Fibroblast of skin of scalp (primary cell): ENCODE measurements around the gene CMIP.
A peak's percentile ranks its signal among the peaks of the same experiment; 100 is the strongest.

Experiments
- DNase-seq: peaks from one replicate; pipeline ENCODE4 v3.0.0-alpha.2; 2013

Gene CMIP

DNA sequence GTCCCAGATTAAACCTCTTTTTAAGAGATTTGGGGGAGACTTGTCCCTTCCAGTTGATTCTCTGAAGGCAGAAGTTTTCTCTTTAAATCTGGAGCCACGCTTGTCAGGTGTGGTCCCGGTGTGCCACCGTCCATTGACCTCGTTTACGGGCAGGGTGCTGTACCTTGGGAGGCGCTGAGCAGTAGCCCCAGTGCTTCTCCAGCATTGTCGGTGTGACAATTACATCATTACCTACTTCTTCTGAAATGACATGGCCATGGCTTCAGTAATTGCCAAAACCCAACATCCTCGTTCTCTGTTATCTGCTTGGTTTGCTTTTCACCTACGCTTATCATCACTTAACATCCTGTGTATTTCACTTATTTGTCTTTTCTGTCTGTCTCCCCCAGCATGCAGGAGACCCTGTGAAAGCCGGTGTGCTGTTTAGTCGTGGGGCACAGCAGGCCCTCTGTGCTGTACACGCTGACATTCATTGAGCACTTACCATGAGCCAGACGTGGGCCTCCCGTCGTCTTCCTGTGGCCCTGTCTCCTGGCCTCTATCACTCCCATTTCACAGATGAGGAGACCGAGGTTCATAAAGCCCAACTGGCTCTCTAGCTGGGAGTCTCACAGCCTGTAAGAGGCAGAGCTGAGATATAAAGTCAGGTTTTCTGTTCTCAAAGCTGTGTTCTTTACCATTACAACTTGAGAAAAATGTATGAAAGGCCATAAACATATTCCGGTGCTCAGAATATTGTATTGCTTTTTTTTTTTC is 143.9 kb downstream of the CMIP start:
- DNase-seq, result no peak

DNA sequence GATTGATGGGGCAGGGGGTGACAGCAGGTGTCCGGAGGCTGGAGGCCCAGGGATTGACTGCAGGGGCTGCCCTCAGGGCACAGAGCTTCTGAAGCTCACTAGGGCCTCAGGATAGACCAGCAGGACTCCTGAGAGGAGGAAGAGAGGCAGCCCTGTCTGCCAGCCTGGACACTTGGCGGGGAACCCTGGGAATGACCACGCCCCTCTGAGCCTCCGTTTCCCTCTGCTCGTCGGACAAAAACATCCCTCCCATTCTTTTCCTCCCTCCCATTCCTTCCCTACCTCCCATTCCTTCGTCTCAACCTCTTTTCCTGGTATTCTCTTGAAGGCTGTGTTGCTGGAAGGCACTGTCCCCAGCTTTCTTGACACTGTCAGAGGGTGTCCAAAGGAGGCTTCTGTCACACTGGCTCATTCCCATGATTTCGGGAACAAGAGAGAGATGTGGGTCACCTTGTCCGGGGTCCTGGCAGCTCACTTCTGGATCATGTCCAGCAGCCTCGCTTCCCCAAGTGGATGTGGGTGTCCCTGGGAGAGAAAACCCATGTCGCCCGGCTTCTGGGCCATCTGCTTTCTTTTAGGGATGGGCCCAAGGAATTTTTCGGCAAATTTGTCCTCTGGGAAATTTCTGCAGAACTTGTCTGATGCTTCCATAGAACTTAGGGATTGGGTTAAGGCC is 145.5 kb downstream of the CMIP start:
- no peak for DNase-seq

DNA sequence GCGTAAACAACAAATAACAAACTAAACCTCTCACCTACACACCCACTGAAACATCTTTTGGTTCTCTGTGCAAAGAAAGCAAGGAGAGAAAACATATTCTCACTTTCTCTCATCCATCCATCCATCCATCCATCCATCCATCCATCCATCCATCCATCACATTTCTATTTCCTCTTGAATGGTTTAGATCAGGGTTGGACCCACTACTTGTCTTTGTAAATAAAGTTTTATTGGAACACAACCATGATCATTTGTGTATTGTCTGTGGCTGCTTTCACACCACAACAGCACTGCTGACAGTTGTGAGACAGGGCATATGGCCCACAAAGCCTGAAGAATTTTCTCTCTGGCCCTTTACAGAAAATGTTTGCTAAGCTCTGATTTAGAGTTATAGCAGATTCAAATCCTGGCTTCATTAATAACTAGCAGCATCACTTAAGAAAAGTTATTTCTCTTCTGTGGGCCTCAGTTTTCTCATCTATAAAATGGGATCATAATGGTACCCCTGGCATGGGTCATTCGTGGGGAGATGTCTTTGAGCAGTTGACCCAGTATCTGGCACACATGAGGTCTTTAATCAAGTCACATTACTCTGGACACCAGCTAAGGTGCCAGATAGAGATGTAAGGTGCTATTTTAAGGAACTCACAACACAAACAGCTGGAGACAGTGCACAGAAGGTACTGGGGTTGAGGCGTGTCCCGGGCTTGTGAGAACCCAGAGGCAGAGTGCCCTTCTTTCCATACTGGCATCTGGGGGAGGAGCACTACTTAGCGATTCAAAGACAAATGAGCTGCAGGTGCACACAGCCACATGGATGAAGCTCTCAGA is 146.3 kb downstream of the CMIP start:
- DNase-seq, result no peak

DNA sequence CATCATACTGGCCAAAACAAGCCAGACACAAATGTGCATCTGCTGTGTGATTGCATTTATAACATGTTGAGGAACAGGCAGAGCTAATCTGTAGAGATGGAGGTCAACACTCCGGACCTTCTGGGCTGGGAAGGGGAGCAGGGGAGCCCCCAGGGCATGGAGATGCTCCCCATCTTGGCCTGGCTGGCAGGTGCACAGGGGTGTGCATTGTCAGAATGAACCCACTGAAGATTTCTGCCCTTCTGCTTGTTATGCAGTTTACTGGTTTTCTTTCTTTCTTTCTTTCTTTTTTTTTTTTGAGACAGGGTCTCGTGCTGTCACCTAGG is 146.9 kb downstream of the CMIP start:
- no peak for DNase-seq

DNA sequence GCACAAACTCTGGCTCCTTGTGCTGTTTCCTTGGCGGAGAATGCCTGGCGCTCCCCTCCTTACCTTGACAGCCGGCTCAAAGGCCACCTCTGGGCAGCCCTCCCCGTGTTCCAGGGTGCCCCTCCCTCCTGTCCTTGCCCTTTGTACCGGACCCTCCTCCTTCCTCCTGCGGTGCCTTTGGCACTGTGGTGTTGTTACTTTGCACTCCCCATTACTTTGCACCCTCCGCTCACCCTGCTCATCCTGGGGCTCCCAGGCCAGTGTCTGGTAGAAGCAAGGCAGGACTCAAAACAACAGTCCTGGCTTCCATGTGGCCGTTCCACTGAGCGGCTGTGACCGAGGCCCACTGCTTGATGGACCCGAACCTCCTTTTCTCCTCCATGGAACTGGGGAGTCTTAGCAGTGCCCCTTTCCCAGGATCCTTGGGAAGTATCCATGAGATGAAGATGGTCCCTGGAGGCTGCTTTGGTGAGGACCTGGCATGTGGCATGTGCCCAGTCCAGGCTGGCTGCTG is 147.8 kb downstream of the CMIP start:
- DNase-seq, result no peak

DNA sequence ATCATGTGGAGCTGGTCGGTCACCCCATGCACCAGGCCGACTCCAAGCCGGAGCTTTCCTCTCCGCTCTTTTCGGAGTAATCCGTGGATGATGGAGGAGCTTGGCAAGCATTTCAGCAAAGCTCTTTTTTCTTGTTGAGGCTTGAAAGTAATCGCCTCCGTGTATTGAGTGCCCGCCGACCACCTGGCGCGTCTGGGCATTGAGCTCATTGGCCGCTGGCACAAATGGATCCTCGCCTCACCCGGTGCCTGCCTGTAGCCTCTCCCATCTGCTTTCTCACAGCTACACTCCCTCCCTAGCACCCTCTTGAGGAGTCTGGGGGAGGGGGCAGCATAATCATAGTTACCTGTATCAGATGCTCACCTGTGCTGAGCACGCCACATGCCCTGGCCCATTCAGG is 148.9 kb downstream of the CMIP start:
- DNase-seq, result no peak

DNA sequence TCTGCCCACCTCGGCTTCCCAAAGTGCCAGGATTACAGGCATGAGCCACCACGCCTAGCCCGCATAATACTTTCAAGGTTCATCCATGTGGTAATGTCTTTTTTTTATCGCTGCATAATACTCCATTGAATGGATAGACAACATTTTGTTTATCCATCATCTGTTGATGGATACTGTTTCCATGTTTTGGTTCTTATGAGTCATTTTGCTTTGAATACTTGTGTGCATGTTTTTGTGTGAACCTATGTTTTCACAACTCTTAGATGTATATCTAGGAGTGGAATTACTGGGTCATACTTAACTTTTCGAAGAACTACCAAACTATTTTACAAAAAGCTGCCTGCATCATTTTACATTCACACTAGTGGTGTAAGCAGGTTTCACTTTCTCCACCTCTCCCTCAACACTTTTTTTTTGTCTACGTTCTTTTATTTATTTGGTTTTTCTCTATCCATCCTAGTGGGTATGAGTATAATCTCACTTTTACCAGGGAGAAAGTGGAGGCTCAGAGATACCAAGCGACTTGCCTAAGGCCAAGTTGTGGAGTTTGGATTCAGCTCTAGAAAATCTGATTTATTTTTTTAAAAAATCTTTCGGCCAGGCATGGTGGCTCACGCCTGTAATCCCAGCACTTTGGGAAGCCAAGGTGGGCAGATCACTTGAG is 151.2 kb downstream of the CMIP start:
- no peak for DNase-seq

DNA sequence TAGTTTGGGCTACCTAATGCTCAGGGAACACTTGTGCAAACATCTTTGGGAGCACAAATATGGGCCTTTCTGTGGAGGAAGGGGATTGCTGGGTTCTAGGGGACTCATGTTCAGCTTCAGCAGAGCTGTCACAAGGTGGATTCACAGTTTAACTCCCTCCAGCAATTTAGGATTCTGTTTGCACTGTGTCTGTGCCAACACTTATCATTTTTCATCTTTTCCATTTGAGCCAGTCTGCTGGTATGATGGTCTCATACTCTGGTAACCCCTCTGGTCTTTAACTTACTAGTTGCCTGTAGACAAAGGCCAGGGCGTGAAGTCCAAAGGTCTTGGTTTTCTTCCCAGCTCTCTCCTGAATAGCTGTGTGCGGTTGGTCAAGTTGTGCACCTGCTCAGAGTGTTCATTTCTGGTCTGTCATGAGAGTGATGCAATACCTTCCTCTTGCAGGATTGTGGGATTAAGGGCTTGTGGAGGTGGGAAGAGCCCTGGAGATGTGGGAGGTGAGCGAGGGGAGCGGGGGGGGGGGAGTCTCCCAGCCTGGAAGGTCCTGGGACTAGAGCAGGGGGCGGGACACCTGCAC is 152.6 kb downstream of the CMIP start:
- no peak for DNase-seq

DNA sequence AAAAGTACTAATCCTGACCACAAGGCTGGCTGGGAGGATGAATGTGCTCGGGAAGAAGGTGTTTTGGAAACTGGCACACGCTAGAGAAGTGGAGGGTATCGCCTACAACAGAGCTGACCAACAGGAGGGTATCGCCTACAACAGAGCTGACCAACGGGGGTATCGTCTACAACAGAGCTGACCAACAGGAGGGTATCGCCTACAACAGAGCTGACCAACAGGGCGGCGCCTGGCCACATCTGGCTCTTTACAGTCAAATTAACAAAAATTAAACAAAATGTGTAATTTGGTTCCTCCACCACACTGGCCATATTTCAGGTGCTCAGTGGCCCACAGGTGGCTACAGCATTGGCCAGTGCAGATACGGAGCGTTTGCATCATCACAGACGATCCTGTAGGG is 153.5 kb downstream of the CMIP start:
- DNase-seq, result no peak

DNA sequence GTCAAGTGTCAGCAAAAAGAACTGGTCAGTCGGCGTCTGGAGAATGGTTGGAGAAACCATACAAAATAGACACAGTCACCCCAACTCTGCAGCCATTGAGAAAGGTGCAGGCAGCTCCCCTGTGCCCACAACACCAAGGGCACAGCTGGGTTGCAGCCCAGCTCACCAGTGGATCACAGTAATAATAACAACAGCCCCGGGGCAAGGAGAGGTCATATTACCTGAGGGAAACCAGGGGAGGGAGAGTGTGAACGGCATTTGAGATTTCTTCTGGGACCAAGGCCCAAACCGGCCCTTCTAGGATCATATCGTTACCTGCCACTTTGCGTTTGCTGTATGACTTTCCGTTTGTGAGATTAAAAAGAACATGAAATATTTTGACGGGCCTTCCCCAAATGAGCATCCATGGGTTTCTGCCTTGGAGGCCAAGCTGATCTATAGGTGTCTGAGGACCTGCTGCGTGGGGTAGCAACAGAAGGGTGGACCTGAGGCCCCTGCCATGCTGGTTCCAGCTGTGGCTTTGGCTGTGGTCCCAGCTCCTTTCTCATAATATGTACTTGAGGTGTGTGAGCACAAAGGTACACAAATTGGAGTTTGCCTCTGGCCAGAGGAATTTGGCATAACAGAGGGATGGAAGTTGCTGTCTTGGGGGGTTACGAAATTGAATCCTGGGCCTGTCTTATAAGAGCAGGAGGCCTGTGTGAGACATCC is 154.6 kb downstream of the CMIP start:
- no peak for DNase-seq

DNA sequence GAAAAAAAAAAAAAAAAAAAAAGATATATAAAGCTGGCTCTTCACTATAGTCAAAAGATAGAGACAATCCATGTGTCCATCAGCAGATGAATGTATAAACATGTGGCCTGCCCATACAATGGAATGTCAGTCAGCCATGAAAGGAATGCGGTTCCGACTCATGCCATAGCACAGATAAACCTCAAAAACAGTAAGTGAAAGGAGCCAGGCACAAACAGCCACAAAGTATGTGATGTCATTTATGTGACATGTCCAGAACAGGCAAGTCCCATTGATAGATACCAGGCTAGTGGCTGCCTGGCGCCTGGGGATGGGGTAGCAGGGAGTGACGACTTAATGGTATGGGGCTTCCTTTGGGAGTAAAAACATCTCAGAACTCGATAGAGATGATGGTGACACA is 155.7 kb downstream of the CMIP start:
- peak; percentile 93 for DNase-seq

DNA sequence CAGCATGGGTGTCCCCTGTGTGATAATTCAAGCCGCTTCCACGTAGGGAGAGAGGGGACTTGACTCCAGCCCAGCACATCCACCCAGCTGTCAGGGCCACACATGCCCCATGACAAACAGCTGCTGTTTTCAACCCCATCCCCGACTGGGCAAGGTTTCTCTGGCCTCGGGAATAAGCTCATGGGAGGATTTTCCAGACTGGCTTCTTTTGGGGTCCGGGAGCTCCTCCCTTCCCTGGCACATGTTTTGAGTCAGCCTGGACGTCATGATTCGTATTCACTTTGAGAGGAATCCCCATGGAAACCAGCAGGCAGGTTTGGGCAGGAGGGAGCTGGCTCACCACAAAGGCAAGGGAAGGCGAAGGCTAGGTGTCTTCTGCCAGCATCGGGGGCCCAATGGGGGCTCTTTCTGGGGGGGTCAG is 156.4 kb downstream of the CMIP start:
- DNase-seq, result peak; percentile 60

DNA sequence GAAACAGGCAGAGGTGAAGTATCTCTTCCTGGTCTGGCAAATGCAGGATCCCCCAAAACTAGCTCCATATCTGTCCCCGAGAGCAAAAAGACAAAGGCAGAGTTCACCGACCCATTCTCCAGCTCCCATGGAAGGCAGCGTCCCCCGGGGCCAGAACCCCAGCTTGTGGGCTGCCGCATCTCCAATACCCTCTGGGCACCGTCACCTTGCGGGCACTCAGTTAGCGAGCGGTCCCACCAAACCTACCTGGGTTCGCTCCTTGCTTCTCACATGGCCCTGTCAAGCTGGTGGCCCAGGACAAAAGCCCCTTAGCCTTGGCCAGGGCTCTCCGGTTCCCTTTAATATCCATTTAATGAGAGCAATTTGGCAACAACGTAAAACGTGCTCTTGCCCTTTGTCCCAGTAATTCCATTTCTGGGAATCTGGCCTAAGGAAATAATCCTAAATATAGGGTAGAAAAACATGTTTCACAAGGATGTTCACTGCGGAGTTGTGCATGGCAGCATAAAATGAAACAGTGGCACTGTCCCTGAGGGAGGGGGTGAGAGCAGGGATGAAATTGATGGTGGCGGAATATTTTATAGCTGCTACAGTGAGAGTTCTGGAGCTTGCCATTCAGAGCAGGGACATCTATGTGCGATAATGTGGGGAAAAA is 157.1 kb downstream of the CMIP start:
- DNase-seq, result peak; percentile 66

DNA sequence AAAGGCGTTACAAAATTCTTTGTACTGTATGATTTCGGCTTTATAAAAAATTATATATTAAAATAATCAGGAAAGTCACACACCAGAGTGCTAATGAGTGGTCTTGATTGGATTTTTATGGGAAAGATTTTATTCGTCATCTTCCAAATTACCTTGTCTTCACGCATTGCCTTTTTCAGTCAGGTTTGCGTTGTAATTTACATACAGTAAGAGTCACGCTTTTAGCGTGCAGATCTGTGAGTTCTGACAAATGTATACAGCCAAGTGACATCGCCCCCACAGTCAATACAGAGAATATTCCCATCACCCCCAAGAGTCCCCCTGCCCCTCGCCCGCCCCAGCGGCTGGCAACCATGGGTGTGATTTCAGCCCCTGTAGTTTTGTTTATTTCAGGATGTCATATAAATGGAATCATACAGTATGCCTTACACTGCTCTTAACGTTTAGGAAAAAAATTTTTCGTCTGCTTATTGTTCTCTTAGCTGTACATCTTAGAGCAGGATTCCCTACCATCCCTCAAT is 157.7 kb downstream of the CMIP start:
- no peak for DNase-seq

DNA sequence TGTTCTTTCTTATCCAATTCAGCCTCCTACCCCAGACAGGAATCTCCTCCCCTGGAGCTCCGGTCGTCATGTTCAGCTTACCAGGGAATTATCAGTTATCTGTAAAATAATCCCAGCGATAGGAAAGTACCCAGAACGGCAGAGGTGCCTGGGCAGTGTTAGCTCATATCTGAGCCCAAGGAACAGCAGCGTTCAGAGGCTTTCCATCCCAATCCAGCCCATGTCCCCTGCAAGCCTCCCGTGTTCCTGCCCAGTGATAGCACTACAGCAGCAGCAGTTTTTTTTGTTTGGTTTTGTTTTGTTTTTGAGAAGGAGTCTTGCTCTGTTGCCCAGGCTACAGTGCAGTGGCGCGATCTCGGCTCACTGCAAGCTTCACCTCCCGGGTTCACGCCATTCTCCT is 158.2 kb downstream of the CMIP start:
- DNase-seq, result no peak

DNA sequence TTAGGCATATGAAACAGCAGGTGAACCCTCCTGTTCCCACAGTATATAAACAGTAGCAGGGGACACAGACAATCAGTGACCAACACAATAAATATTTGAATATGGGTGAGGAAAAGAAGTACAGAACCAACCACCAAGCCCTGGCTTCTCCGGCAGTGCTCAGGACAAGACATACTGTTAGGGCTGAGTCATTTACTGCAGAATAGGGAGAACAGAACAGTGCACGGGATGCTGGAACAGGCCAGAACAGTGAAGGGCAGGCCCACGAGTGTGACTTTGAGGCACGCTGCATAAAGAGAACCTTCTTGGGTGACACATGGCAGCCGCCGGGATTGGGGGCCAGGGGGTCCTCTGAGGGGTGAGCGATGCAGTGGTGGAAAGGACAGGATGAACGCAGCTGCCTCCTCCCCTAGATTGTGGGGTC is 160.4 kb downstream of the CMIP start:
- DNase-seq, result peak; percentile 71

DNA sequence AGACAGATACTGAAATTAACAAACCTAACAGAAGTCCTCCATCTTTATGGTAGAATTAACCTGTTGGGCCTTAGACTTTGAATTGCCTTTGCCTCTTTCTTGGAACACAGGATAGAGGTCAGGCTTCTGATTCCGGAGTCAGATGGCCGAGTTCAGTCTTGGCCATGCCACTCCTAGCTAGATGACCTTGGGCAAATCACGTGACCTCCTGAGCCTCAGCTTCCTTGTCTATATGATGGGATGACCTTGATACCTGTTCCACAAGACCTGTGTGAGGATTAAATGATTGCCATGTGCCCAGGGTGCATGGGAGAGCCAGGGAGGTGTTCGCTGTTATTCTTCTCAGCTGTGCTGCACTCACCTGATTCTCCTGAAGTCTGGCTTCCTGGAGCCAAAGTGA is 161.4 kb downstream of the CMIP start:
- DNase-seq, result no peak

DNA sequence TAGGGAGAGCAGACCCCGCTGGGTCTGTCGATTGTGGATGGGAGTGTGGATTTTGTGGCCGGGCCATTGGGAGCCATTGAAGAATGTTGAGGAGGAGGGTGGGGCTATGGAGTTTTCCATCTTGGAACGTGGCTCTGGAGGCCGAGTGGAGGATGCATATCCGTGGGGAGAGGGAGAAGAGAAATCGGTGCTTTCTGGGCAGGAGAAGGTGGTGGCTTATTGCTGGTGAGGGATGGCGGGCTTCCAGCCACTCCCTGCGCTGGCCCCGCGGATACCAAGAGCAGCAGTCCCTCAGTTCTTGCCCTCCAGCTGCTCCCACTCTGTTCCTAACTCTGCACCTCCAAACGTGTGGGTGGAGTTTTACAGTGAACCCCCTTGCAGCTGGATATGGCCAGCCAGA is 162.4 kb downstream of the CMIP start:
- no peak for DNase-seq

DNA sequence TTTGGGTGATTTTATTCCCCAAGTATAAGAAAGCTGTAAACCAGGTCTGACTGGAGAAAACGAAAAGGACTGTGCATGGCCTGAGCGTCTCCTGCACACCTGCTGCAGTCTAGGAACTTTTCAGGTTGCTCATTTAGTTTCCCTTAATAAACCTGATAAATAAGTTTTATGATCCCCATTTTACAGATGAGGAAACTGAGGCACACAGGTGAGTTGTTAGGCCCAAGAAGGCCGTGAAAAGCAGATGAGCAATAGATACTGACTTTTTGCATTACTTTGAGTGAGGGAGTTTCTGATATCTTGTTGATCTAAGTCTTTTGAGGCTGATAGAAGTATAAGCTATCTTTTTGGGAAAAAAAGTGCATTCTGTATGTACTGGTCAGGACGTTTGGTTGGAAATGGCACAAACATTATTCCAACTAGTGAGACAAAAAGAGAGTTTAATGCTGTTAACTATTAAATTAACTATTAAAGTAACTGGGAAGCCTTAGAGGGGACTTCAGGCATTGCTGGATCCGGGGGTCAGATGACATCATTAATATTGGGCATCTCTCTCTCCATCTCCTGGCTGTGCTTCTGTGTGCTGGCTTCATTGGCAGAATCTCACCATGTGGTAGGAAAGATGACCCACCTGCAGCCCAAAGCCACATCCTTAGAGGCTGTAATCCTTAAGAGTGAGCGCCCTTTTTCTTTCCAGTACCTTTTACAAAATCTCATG is 163.4 kb downstream of the CMIP start:
- no peak for DNase-seq

DNA sequence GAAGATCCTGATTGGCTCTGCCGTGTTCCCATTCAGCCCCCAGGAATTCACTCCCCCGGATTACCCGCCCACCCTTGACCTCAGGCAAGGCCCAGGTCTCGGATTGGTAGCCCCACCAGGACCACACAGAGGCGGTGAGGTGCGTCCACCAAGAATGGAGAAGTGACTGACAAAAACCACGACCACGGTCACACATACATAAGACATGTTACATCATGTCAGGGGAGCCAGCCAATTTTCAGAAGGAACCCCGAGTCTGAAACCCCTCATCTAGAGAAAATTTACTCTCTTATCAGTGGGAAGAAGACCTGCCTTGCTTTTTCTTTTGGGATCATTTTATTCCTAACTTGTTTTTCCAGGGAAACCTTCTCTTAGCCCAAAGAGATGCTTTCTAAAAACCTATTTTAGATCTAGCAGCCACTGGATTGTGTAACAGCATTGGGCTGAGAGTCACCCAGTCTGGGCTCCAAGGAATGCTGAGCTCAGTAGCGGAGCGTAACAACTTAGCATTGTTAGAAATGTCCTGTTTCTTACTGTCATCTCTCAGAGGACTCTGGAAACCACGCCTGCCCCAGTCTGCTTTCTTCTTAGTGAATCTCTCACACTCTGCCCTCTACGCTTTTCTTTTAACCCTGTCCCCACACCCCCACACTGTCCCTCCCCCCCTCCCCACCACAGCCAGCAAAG is 164.1 kb downstream of the CMIP start:
- DNase-seq, result peak; percentile 88
